GM19099 (cell line): ENCODE data around the gene AUTS2.

Source experiments
- POLR2A ChIP-seq: IDR thresholded peaks from 3 replicates; pipeline ENCODE4 v1.6.1; 2011; ENCODE audit warnings: low read depth; ENCODE audit not compliant: insufficient read length; ENCODE audit errors: extremely low read depth

The AUTS2 gene

GRCh38 chr7:70795948-70796347 is 1197.7 kb downstream of the AUTS2 start:
- TF ChIP-seq POLR2A = no peak

- TF ChIP-seq POLR2A = no peak
Observed at GRCh38 chr7:70797109-70797514, 1198.8 kb downstream of the AUTS2 start.

- no peak for TF ChIP-seq POLR2A
Observed at GRCh38 chr7:70799841-70800405, 1201.6 kb downstream of the AUTS2 start.

- no peak for TF ChIP-seq POLR2A
Observed at GRCh38 chr7:70805360-70805759, 1207.1 kb downstream of the AUTS2 start.

GRCh38 chr7:70807650-70808049 is 1209.4 kb downstream of the AUTS2 start:
- TF ChIP-seq POLR2A = no peak

GRCh38 chr7:70808876-70809275 is 1210.6 kb downstream of the AUTS2 start:
- TF ChIP-seq POLR2A = no peak

GRCh38 chr7:70810558-70811139 is 1212.4 kb downstream of the AUTS2 start:
- TF ChIP-seq POLR2A = no peak

GRCh38 chr7:70812511-70812910 is 1214.2 kb downstream of the AUTS2 start:
- TF ChIP-seq POLR2A = no peak

GRCh38 chr7:70829221-70830059 is 1231.2 kb downstream of the AUTS2 start:
- TF ChIP-seq POLR2A = no peak

GRCh38 chr7:70830060-70830395 is 1231.8 kb downstream of the AUTS2 start:
- no peak for TF ChIP-seq POLR2A

GRCh38 chr7:70830426-70830825 is 1232.2 kb downstream of the AUTS2 start:
- no peak for TF ChIP-seq POLR2A

GRCh38 chr7:70833726-70834125 is 1235.5 kb downstream of the AUTS2 start:
- TF ChIP-seq POLR2A = no peak

GRCh38 chr7:70834424-70834823 is 1236.1 kb downstream of the AUTS2 start:
- TF ChIP-seq POLR2A = no peak

GRCh38 chr7:70835658-70836057 is 1237.4 kb downstream of the AUTS2 start:
- TF ChIP-seq POLR2A = no peak

- no peak for TF ChIP-seq POLR2A
Observed at GRCh38 chr7:70836279-70836678, 1238.0 kb downstream of the AUTS2 start.

- no peak for TF ChIP-seq POLR2A
Observed at GRCh38 chr7:70836946-70837345, 1238.7 kb downstream of the AUTS2 start.

GRCh38 chr7:70837589-70837988 is 1239.3 kb downstream of the AUTS2 start:
- no peak for TF ChIP-seq POLR2A

- TF ChIP-seq POLR2A = no peak
Observed at GRCh38 chr7:70838292-70838907, 1240.1 kb downstream of the AUTS2 start.
